OCI-LY7 (cell line): Measurements from ENCODE around the gene BPIFB4.
"Not testable (repeated sequence)": the region's sequence is repeated elsewhere in the genome, so short reads cannot be mapped to it uniquely, and the experiment has no call there.

Experiments used
- EZH2phosphoT487 ChIP-seq: fragments of 200-600 bp; sonication (generic); IDR thresholded peaks from 2 replicates; pipeline ENCODE4 v1.6.1; 2018; ENCODE audit warnings: low read depth, borderline replicate concordance, mild to moderate bottlenecking, mixed run types, antibody characterized with exemption, low read length, moderate library complexity, mixed read lengths
- TF ChIP-seq, protein P1 (sequence below): fragments of 200-600 bp; sonication (generic); conservative IDR thresholded peaks from 2 replicates; pipeline ENCODE4 v1.5.1; 2014; ENCODE audit warnings: mild to moderate bottlenecking, antibody characterized with exemption, low read length, moderate library complexity, mixed read lengths

DNA sequence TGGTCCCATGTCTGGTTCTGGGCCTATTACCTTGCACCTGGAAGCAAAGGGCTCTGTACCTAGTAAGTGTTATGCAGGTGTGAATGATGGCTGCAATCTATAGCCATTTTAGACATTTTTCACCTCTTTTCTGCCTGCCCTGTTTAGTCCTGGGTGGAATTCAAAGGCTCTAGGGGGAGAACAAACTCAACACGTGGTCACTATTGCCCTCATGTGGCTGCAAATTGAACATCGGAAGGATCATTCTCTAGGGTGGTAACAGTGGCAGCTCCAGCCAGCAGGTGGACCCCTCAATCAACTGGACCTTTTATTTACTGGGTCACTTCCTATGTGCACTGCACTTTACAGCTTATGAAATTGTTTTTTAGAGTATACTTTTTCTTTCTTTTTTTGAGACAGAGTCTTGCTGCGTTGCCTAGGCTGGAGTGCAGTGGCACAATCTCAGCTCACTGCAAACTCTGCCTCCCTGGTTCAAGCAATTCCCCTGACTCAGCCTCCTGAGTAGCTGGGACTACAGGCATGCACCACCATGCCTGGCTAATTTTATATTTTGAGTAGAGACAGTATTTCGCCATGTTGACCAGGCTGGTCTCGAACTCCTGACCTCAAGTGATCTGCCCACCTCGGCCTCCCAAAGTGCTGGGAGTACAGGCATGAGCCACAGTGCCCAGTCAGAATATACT lies 16.6 kb downstream of the BPIFB4 start:
- TF ChIP-seq, protein P1, sequence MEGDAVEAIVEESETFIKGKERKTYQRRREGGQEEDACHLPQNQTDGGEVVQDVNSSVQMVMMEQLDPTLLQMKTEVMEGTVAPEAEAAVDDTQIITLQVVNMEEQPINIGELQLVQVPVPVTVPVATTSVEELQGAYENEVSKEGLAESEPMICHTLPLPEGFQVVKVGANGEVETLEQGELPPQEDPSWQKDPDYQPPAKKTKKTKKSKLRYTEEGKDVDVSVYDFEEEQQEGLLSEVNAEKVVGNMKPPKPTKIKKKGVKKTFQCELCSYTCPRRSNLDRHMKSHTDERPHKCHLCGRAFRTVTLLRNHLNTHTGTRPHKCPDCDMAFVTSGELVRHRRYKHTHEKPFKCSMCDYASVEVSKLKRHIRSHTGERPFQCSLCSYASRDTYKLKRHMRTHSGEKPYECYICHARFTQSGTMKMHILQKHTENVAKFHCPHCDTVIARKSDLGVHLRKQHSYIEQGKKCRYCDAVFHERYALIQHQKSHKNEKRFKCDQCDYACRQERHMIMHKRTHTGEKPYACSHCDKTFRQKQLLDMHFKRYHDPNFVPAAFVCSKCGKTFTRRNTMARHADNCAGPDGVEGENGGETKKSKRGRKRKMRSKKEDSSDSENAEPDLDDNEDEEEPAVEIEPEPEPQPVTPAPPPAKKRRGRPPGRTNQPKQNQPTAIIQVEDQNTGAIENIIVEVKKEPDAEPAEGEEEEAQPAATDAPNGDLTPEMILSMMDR: peak; percentile 91
- not testable (repeated sequence) for TF ChIP-seq EZH2phosphoT487
